GF-D8 (cell line): ENCODE measurements around the gene OTULINL.
"Not testable (repeated sequence)": the region's sequence is repeated elsewhere in the genome, so short reads cannot be mapped to it uniquely, and the experiment has no call there.

Experiments
- DNase-seq: peaks from one replicate; lab custom pipeline; 2025; lab: John Stamatoyannopoulos, UW

Gene OTULINL

GRCh38 chr5:14581106-14581890 lies at the start of gene OTULINL:
Gene OTULINL (plus strand): TSS chr5:14581792. CDS start chr5:14581895, 103 bp downstream.
- no peak for DNase-seq

- no peak for DNase-seq
These were observed 49.4 kb upstream of the OTULINL start for GRCh38 chr5:14532180-14532579.

GRCh38 chr5:14534773-14535172 lies 46.8 kb upstream of the OTULINL start:
- DNase-seq, result no peak

- DNase-seq, result peak; percentile 54
These were observed 36.3 kb upstream of the OTULINL start for GRCh38 chr5:14545308-14545707.

- DNase-seq, result no peak
These were observed 35.7 kb upstream of the OTULINL start for GRCh38 chr5:14545862-14546261.

- no peak for DNase-seq
These were observed 33.9 kb upstream of the OTULINL start for GRCh38 chr5:14547666-14548065.

- no peak for DNase-seq
These were observed 30.4 kb upstream of the OTULINL start for GRCh38 chr5:14551211-14551610.

- DNase-seq, result no peak
These were observed 29.6 kb upstream of the OTULINL start for GRCh38 chr5:14552017-14552416.

- DNase-seq, result not testable (repeated sequence)
These were observed 27.3 kb upstream of the OTULINL start for GRCh38 chr5:14554288-14554687.

GRCh38 chr5:14556015-14556414 lies 25.6 kb upstream of the OTULINL start:
- DNase-seq, result no peak

GRCh38 chr5:14557203-14557770 lies 24.3 kb upstream of the OTULINL start:
- no peak for DNase-seq

- peak; percentile 12 for DNase-seq
These were observed 23.7 kb upstream of the OTULINL start for GRCh38 chr5:14557791-14558415.

GRCh38 chr5:14560091-14560595 lies 21.4 kb upstream of the OTULINL start:
- peak; percentile 23 for DNase-seq

- DNase-seq, result no peak
These were observed 19.9 kb upstream of the OTULINL start for GRCh38 chr5:14561741-14562140.

- DNase-seq, result no peak
These were observed 13.3 kb upstream of the OTULINL start for GRCh38 chr5:14568333-14568732.

- no peak for DNase-seq
These were observed 11.5 kb upstream of the OTULINL start for GRCh38 chr5:14569948-14570691.

GRCh38 chr5:14571901-14572300 lies 9.7 kb upstream of the OTULINL start:
- no peak for DNase-seq

GRCh38 chr5:14572385-14572784 lies 9.2 kb upstream of the OTULINL start:
- DNase-seq, result no peak

GRCh38 chr5:14572836-14573235 lies 8.8 kb upstream of the OTULINL start:
- no peak for DNase-seq

- no peak for DNase-seq
These were observed 7.5 kb upstream of the OTULINL start for GRCh38 chr5:14574096-14574495.

- DNase-seq, result no peak
These were observed 6.6 kb upstream of the OTULINL start for GRCh38 chr5:14574891-14575508.

- no peak for DNase-seq
These were observed 5.4 kb upstream of the OTULINL start for GRCh38 chr5:14576206-14576605.
